HepG2 (cell line): Measurements from ENCODE around the gene RASD2. TPM values are rescaled to one million over a fixed set of nuclear protein-coding genes. Genes with fewer than 3 reads are reported as not detected.

ENCODE experiments used
- ATAC-seq: fragments of 200-7000 bp; cut with Tn5 transposase; 3 replicates; pipeline ENCODE4 v1.9.1; 2020; ENCODE audit warnings: mild to moderate bottlenecking, moderate library complexity
- BruUV-seq: library from RNA; stranded (reverse); fragments of 400-500 nt; replicated peaks from 2 replicates; lab custom pipeline; 2021; lab: Mats Ljungman, UMichigan
- CTCF ChIA-PET: fragments of 300-600 bp; formaldehyde crosslinking; extraction: SDS; loops from one replicate; lab custom pipeline; 2021; ENCODE audit warnings: low total read pairs, inconsistent platforms, low intra/inter-chr PET ratio; lab: Yijun Ruan, JAX
- POLR2A ChIA-PET: fragments of 350-600 bp; sonication (Branson Sonifier 250); formaldehyde crosslinking; loops from one replicate; lab custom pipeline; 2020; ENCODE audit warnings: antibody characterized with exemption, inconsistent platforms; lab: Yijun Ruan, JAX
- DNase-seq: peaks from one replicate; pipeline ENCODE4 v3.0.0-alpha.2; 2015; ENCODE audit warnings: low spot score
- FAIRE-seq: peaks from 3 replicates; lab custom pipeline; 2011; peaks lifted over from hg19 to GRCh38; lab: Jason Lieb, UNC
- H2AFZ ChIP-seq: one replicate; pipeline ENCODE4 v1.6.1; 2011; ENCODE audit warnings: low read length, inconsistent platforms
- H3K27ac ChIP-seq: fragments of 300-600 bp; 3 replicates; pipeline ENCODE4 v1.8.0; 2011; ENCODE audit warnings: mixed run types, mild to moderate bottlenecking, mixed read lengths, low read length, inconsistent platforms; ENCODE audit not compliant: insufficient read depth; ENCODE audit errors: extremely low read length
- H3K27me3 ChIP-seq, 2 experiments: fragments of 200-600 bp in 1 of 2; 2 replicates in 1 of 2; 3 replicates in 1 of 2; pipeline versions ENCODE4 v1.6.0 to v1.8.0; 2011; ENCODE audit warnings: low read length in 2 of 2, mild to moderate bottlenecking in 2 of 2, moderate library complexity in 2 of 2, inconsistent platforms in 1 of 2; ENCODE audit not compliant: insufficient read depth in 2 of 2, control insufficient read depth in 1 of 2
- H3K36me3 ChIP-seq, 2 experiments: fragments of 200-600 bp in 1 of 2; replicated peaks in 1 of 2; 2 replicates in 1 of 2; 3 replicates in 1 of 2; pipeline versions ENCODE4 v1.5.1 to v1.8.0; 2011; ENCODE audit warnings: low read length in 2 of 2, inconsistent platforms in 1 of 2; ENCODE audit not compliant: insufficient read depth in 2 of 2, control insufficient read depth in 1 of 2
- H3K4me1 ChIP-seq: 2 replicates; pipeline ENCODE4 v1.5.1; 2012; ENCODE audit warnings: low read length, inconsistent platforms; ENCODE audit not compliant: insufficient read depth
- H3K4me2 ChIP-seq: 2 replicates; pipeline ENCODE4 v1.6.0; 2011; ENCODE audit warnings: low read depth, low read length, inconsistent platforms
- H3K4me3 ChIP-seq, 3 experiments: fragments of 200-600 bp in 1 of 3; sonication (generic), shearing (Covaris generic) in 1 of 3; replicated peaks in 1 of 3; 2 replicates each; pipeline ENCODE4 v1.5.1; 2011 to 2016; ENCODE audit warnings: low read length in 3 of 3, inconsistent platforms in 2 of 3, low read depth in 2 of 3, mild to moderate bottlenecking in 2 of 3, control low read depth in 1 of 3, mixed read lengths in 1 of 3; ENCODE audit not compliant: insufficient read depth in 1 of 3
- H3K79me2 ChIP-seq: one replicate; pipeline ENCODE4 v1.6.1; 2011; ENCODE audit warnings: low read length, inconsistent platforms; ENCODE audit not compliant: insufficient read depth
- H3K9ac ChIP-seq: 2 replicates; pipeline ENCODE4 v1.6.0; 2011; ENCODE audit warnings: mild to moderate bottlenecking, low read depth, low read length, inconsistent platforms; ENCODE audit not compliant: insufficient read depth
- H3K9me3 ChIP-seq: 2 replicates; pipeline ENCODE4 v1.5.1; 2012; ENCODE audit warnings: mild to moderate bottlenecking, low read length
- H4K20me1 ChIP-seq: 2 replicates; pipeline ENCODE4 v1.6.0; 2011; ENCODE audit warnings: inconsistent platforms, mild to moderate bottlenecking, low read length, moderate library complexity; ENCODE audit not compliant: insufficient read depth
- AKNA ChIP-seq: sonication (generic); formaldehyde crosslinking; IDR thresholded peaks from 2 replicates; pipeline ENCODE4 v1.4.0; 2020; ENCODE audit warnings: missing genetic modification reagents, borderline replicate concordance
- KAT7 ChIP-seq: IDR thresholded peaks from 2 replicates; pipeline ENCODE4 v1.6.1; 2018; ENCODE audit warnings: borderline replicate concordance, missing compliant biosample characterization
- MXD1 ChIP-seq: sonication (generic); formaldehyde crosslinking; IDR thresholded peaks from 2 replicates; pipeline ENCODE4 v1.4.0; 2020; ENCODE audit warnings: mild to moderate bottlenecking, missing genetic modification reagents
- NFIB ChIP-seq: sonication (generic); formaldehyde crosslinking; IDR thresholded peaks from 2 replicates; pipeline ENCODE4 v1.9.0; 2021; ENCODE audit warnings: missing genetic modification reagents, mild to moderate bottlenecking, borderline replicate concordance
- PRMT3 ChIP-seq: sonication (generic); formaldehyde crosslinking; IDR thresholded peaks from 2 replicates; pipeline ENCODE4 v1.8.1; 2022; ENCODE audit warnings: low read depth, mild to moderate bottlenecking, moderate library complexity, missing genetic modification reagents, borderline replicate concordance
- SATB2 ChIP-seq: sonication (generic); formaldehyde crosslinking; IDR thresholded peaks from 2 replicates; pipeline ENCODE4 v1.5.0; 2020; ENCODE audit warnings: missing genetic modification reagents
- SMYD3 ChIP-seq: sonication (generic); formaldehyde crosslinking; IDR thresholded peaks from 2 replicates; pipeline ENCODE4 v1.8.1; 2023; ENCODE audit warnings: mild to moderate bottlenecking, missing genetic modification reagents
- SRF ChIP-seq: IDR thresholded peaks from 2 replicates; pipeline ENCODE4 v1.6.1; 2011; ENCODE audit warnings: mild to moderate bottlenecking, low read depth, low read length, moderate library complexity
- ZNF577 ChIP-seq: sonication (generic); formaldehyde crosslinking; IDR thresholded peaks from 2 replicates; pipeline ENCODE4 v1.4.0; 2020; ENCODE audit warnings: mild to moderate bottlenecking, low read depth, missing genetic modification reagents, borderline replicate concordance
- WGBS: methylation state at CpG from one replicate; pipeline ENCODE4 v1.1.6; 2017; ENCODE audit warnings: low lambda C conversion rate; 5-methylcytosine and 5-hydroxymethylcytosine counted together
- in situ Hi-C: cut with HindIII; loops from 2 replicates; pipeline ENCODE4 v1.10.0; 2017; ENCODE audit warnings: low pct_unique_long_range_greater_than_20kb; ENCODE audit not compliant: extremely low pct_ligation_motif_present
- intact Hi-C: fragments of 100-400 bp; cut with micrococcal nuclease; formaldehyde crosslinking; loops from one replicate; pipeline ENCODE4 v1.10.0; 2022; ENCODE audit not compliant: unreplicated experiment
- polyA plus RNA-seq, 8 experiments: library from polyadenylated mRNA; depleted of rRNA in 3 of 8; stranded (reverse) in 7 of 8; unstranded in 1 of 8; fragments of >200 nt; fragmentation: Illumina TruSeq in 4 of 8; extraction: Trizol in 4 of 8; gene quantifications; 2 replicates each; pipeline versions ENCODE4 v1.2.1 to v1.2.3, GENCODE V29; 2011 to 2016; ENCODE audit warnings: low read depth in 4 of 8, missing spikeins in 1 of 8, mixed read lengths in 1 of 8; ENCODE audit not compliant: insufficient read depth in 1 of 8
- total RNA-seq, 5 experiments: library from RNA; depleted of rRNA; stranded (reverse); fragments of >200 nt; fragmentation: Illumina TruSeq; extraction: Trizol; gene quantifications; 2 replicates each; pipeline ENCODE4 v1.2.3, GENCODE V29; 2016; ENCODE audit warnings: low read depth in 1 of 5
- TF ChIP-seq, protein P1 (sequence below): conservative IDR thresholded peaks from 2 replicates; pipeline ENCODE4 v1.6.1; 2018; ENCODE audit warnings: missing genetic modification reagents
- TF ChIP-seq, protein P2 (sequence below): sonication (generic); formaldehyde crosslinking; IDR thresholded peaks from 2 replicates; pipeline ENCODE4 v1.8.0; 2022; ENCODE audit warnings: low read depth, missing genetic modification reagents
- TF ChIP-seq, protein P3 (sequence below): sonication (generic); formaldehyde crosslinking; IDR thresholded peaks from 2 replicates; pipeline ENCODE4 v1.8.0; 2022; ENCODE audit warnings: mild to moderate bottlenecking, missing genetic modification reagents, moderate library complexity

The RASD2 gene
- total and polyA plus RNA-seq, 2 of the 13 experiments (the other 11 are each of a cell fraction or from before 2014, with no cell fraction given), result not detected

DNA sequence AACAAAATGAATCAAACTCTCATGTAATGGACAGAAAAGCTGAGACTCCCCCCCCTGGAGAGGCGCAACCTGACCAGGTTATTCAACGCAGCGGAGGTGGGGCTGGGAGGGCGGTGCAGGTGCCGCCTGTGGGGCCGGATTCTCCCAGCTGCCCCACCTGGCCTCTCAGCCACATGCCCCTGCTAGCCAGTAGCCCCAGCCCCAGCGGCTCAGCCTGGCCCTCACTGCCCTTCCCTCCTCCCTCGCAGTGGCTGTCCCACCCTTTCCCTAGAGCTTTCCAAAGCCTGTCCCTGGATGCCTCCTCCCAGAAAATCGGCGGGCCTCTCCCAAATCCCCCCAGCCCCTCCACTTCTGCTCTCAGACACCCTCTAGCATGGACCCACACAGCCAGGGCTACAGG, 31.2 kb upstream of the RASD2 start (continued):
- TF ChIP-seq AKNA (CRISPR knock-in tag), result no peak

- Histone ChIP-seq H3K4me1 (peaks cover 25% of the 10 kb centered on the region), H3K36me3 (no peaks in the 10 kb centered on the region), H3K79me2 (no peaks in the 10 kb centered on the region), H3K9me3 (no peaks in the 10 kb centered on the region), H4K20me1 (no peaks in the 10 kb centered on the region), H3K4me2 (no peak overlapping the region), H3K4me3 (no peak overlapping the region), H2AFZ (no peak overlapping the region), H3K27ac (no peak overlapping the region), H3K27me3 (peaks cover 0 to 6% of the 10 kb centered on the region in 2 experiments; a peak in 2 of 5 replicates), H3K9ac (no peak overlapping the region)
- FAIRE-seq, result no peak
- intact Hi-C loops, result no loop called here
- DNase-seq, result no peak
- in situ Hi-C loops, result no loop called here
- WGBS, result 64% methylated on average over 2 of the region's 2 CpGs
- BruUV-seq, result no TSS peak
- no peak for ATAC-seq
- CTCF ChIA-PET, result no interaction called here
- POLR2A ChIA-PET, result no interaction called here
- TF ChIP-seq ZNF577 (CRISPR knock-in tag) (no peak), PRMT3 (CRISPR knock-in tag) (no peak), SRF (no peak), KAT7 (CRISPR knock-in tag) (no peak), NFIB (CRISPR knock-in tag) (no peak), MXD1 (CRISPR knock-in tag) (no peak), SATB2 (CRISPR knock-in tag) (no peak), SMYD3 (CRISPR knock-in tag) (no peak)
- TF ChIP-seq, protein P1, sequence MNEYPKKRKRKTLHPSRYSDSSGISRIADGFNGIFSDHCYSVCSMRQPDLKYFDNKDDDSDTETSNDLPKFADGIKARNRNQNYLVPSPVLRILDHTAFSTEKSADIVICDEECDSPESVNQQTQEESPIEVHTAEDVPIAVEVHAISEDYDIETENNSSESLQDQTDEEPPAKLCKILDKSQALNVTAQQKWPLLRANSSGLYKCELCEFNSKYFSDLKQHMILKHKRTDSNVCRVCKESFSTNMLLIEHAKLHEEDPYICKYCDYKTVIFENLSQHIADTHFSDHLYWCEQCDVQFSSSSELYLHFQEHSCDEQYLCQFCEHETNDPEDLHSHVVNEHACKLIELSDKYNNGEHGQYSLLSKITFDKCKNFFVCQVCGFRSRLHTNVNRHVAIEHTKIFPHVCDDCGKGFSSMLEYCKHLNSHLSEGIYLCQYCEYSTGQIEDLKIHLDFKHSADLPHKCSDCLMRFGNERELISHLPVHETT (CRISPR knock-in tag), result no peak
- TF ChIP-seq, protein P2, sequence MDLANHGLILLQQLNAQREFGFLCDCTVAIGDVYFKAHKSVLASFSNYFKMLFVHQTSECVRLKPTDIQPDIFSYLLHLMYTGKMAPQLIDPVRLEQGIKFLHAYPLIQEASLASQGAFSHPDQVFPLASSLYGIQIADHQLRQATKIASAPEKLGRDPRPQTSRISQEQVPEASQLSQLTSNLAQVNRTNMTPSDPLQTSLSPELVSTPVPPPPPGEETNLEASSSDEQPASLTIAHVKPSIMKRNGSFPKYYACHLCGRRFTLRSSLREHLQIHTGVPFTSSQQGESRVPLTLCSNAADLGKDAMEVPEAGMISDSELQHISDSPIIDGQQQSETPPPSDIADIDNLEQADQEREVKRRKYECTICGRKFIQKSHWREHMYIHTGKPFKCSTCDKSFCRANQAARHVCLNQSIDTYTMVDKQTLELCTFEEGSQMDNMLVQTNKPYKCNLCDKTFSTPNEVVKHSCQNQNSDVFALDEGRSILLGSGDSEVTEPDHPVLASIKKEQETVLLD (CRISPR knock-in tag), result no peak
- TF ChIP-seq, protein P3, sequence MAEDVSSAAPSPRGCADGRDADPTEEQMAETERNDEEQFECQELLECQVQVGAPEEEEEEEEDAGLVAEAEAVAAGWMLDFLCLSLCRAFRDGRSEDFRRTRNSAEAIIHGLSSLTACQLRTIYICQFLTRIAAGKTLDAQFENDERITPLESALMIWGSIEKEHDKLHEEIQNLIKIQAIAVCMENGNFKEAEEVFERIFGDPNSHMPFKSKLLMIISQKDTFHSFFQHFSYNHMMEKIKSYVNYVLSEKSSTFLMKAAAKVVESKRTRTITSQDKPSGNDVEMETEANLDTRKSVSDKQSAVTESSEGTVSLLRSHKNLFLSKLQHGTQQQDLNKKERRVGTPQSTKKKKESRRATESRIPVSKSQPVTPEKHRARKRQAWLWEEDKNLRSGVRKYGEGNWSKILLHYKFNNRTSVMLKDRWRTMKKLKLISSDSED (CRISPR knock-in tag), result no peak
Observed at GRCh38 chr22:35509960-35510359, 30.7 kb upstream of the RASD2 start.
